T-helper 17 cell (primary cell): ENCODE data around the gene SORBS2. TPM values are rescaled to one million over a fixed set of nuclear protein-coding genes. Genes with fewer than 3 reads are reported as not detected.

Experiments
- ATAC-seq: fragments of 150-1000 bp; cut with Tn5 transposase; 2 replicates; pipeline ENCODE4 v1.10.0; 2021; ENCODE audit warnings: mild to moderate bottlenecking, moderate library complexity
- DNase-seq, 3 donors: peaks; one replicate each; pipeline versions ENCODE4 v3.0.0 to v3.0.0-alpha.2; 2020 to 2021
- H3K9me3 ChIP-seq: one replicate; pipeline ENCODE4 v1.7.0; 2013; ENCODE audit warnings: low read length, mild to moderate bottlenecking; ENCODE audit not compliant: control insufficient read depth, poor library complexity, severe bottlenecking
- H3K27ac Mint-ChIP-seq: one replicate; pipeline ENCODE4 v1.8.0; 2022; ENCODE audit warnings: mild to moderate bottlenecking, moderate library complexity, mixed read lengths
- H3K27me3 Mint-ChIP-seq: one replicate; pipeline ENCODE4 v1.8.0; 2022; ENCODE audit warnings: mixed read lengths
- H3K36me3 Mint-ChIP-seq: one replicate; pipeline ENCODE4 v1.8.0; 2022; ENCODE audit warnings: low read depth, mixed read lengths
- H3K4me1 Mint-ChIP-seq: one replicate; pipeline ENCODE4 v1.8.0; 2022; ENCODE audit warnings: mild to moderate bottlenecking, mixed read lengths
- H3K4me3 Mint-ChIP-seq: one replicate; pipeline ENCODE4 v1.8.0; 2022; ENCODE audit warnings: mild to moderate bottlenecking, moderate library complexity, mixed read lengths
- total RNA-seq, 4 donors: library from RNA in 2 of 4; stranded (reverse) in 2 of 4; gene quantifications; one replicate each; pipeline ENCODE4 v1.2.3 and lab custom pipeline; 2022 to 2026

The SORBS2 gene
- total RNA-seq, 2 donors from 2014 or later = 0.07 TPM; not detected in 1

- Mint-ChIP-seq H3K4me1 (no peaks in the 10 kb centered on the region), H3K27ac (no peak overlapping the region), H3K4me3 (no peak overlapping the region), H3K27me3 (peaks cover 18% of the 10 kb centered on the region), H3K36me3 (no peaks in the 10 kb centered on the region)
- DNase-seq (no peak), ATAC-seq (no peak)
- H3K9me3 ChIP-seq = no peaks in the 10 kb centered on the region
Observed at GRCh38 chr4:185792384-185793115, 19.4 kb downstream of the SORBS2 start.

GRCh38 chr4:185787926-185788679 lies 23.9 kb downstream of the SORBS2 start:
- Mint-ChIP-seq H3K27me3 (peaks cover 7% of the 10 kb centered on the region), H3K4me1 (no peaks in the 10 kb centered on the region), H3K4me3 (no peak overlapping the region), H3K36me3 (no peaks in the 10 kb centered on the region), H3K27ac (no peak overlapping the region)
- DNase-seq = no peak
- no peak for ATAC-seq
- no peaks in the 10 kb centered on the region for H3K9me3 ChIP-seq

GRCh38 chr4:185786422-185786821 lies 25.6 kb downstream of the SORBS2 start:
- Mint-ChIP-seq H3K27me3 (peaks cover 7% of the 10 kb centered on the region), H3K4me1 (no peaks in the 10 kb centered on the region), H3K27ac (no peak overlapping the region), H3K4me3 (no peak overlapping the region), H3K36me3 (no peaks in the 10 kb centered on the region)
- H3K9me3 ChIP-seq = no peaks in the 10 kb centered on the region
- ATAC-seq = no peak
- DNase-seq = no peak

GRCh38 chr4:185783574-185783973 lies 28.4 kb downstream of the SORBS2 start:
- ATAC-seq (no peak), DNase-seq (no peak)
- Mint-ChIP-seq H3K4me3 (no peak overlapping the region), H3K36me3 (no peaks in the 10 kb centered on the region), H3K27me3 (peaks cover 7% of the 10 kb centered on the region), H3K27ac (no peak overlapping the region), H3K4me1 (no peaks in the 10 kb centered on the region)
- H3K9me3 ChIP-seq = no peaks in the 10 kb centered on the region

GRCh38 chr4:185782523-185782922 lies 29.5 kb downstream of the SORBS2 start:
- Mint-ChIP-seq H3K27ac (no peak overlapping the region), H3K27me3 (peaks cover 4% of the 10 kb centered on the region), H3K4me1 (no peaks in the 10 kb centered on the region), H3K36me3 (no peaks in the 10 kb centered on the region), H3K4me3 (no peak overlapping the region)
- H3K9me3 ChIP-seq = no peaks in the 10 kb centered on the region
- DNase-seq (no peak), ATAC-seq (no peak)

- no peak for ATAC-seq
- H3K27ac Mint-ChIP-seq = no peak overlapping the region
- peaks cover 4% of the 10 kb centered on the region for H3K27me3 Mint-ChIP-seq
- no peaks in the 10 kb centered on the region for H3K9me3 ChIP-seq
- no peaks in the 10 kb centered on the region for H3K36me3 Mint-ChIP-seq
- H3K4me3 Mint-ChIP-seq = no peak overlapping the region
- DNase-seq = no peak
- H3K4me1 Mint-ChIP-seq = no peaks in the 10 kb centered on the region
Observed at GRCh38 chr4:185781555-185782215, 30.3 kb downstream of the SORBS2 start.

- ATAC-seq = no peak
- Mint-ChIP-seq H3K36me3 (no peaks in the 10 kb centered on the region), H3K27ac (no peak overlapping the region), H3K4me3 (no peak overlapping the region), H3K4me1 (no peaks in the 10 kb centered on the region), H3K27me3 (peaks cover 4% of the 10 kb centered on the region)
- DNase-seq = no peak
- H3K9me3 ChIP-seq = no peaks in the 10 kb centered on the region
Observed at GRCh38 chr4:185780472-185780871, 31.5 kb downstream of the SORBS2 start.

- H3K9me3 ChIP-seq = no peaks in the 10 kb centered on the region
- DNase-seq = no peak
- Mint-ChIP-seq H3K27ac (no peak overlapping the region), H3K27me3 (peaks cover 14% of the 10 kb centered on the region), H3K4me3 (no peak overlapping the region), H3K4me1 (peaks cover 2% of the 10 kb centered on the region), H3K36me3 (peaks cover 2% of the 10 kb centered on the region)
- no peak for ATAC-seq
Observed at GRCh38 chr4:185779517-185779916, 32.5 kb downstream of the SORBS2 start.

GRCh38 chr4:185778307-185778706 lies 33.7 kb downstream of the SORBS2 start:
- no peak overlapping the region for H3K27ac Mint-ChIP-seq
- no peak for ATAC-seq
- H3K36me3 Mint-ChIP-seq = peaks cover 2% of the 10 kb centered on the region
- no peak for DNase-seq
- no peaks in the 10 kb centered on the region for H3K9me3 ChIP-seq
- H3K27me3 Mint-ChIP-seq = peaks cover 26% of the 10 kb centered on the region
- no peak overlapping the region for H3K4me3 Mint-ChIP-seq
- peaks cover 2% of the 10 kb centered on the region for H3K4me1 Mint-ChIP-seq

- peaks cover 35% of the 10 kb centered on the region for H3K27me3 Mint-ChIP-seq
- ATAC-seq (no peak), DNase-seq (no peak)
- peaks cover 2% of the 10 kb centered on the region for H3K36me3 Mint-ChIP-seq
- H3K4me3 Mint-ChIP-seq = no peak overlapping the region
- H3K27ac Mint-ChIP-seq = no peak overlapping the region
- H3K9me3 ChIP-seq = no peaks in the 10 kb centered on the region
- H3K4me1 Mint-ChIP-seq = peaks cover 2% of the 10 kb centered on the region
Observed at GRCh38 chr4:185775792-185776555, 36.0 kb downstream of the SORBS2 start.

- Mint-ChIP-seq H3K4me1 (peaks cover 2% of the 10 kb centered on the region), H3K27ac (no peak overlapping the region), H3K36me3 (peaks cover 2% of the 10 kb centered on the region), H3K27me3 (peaks cover 35% of the 10 kb centered on the region), H3K4me3 (no peak overlapping the region)
- DNase-seq (no peak), ATAC-seq (no peak)
- H3K9me3 ChIP-seq = no peaks in the 10 kb centered on the region
Observed at GRCh38 chr4:185774845-185775680, 36.9 kb downstream of the SORBS2 start.

- Mint-ChIP-seq H3K27ac (no peak overlapping the region), H3K4me1 (peaks cover 2% of the 10 kb centered on the region), H3K27me3 (peaks cover 35% of the 10 kb centered on the region), H3K4me3 (peak overlapping the region; percentile 41), H3K36me3 (peaks cover 2% of the 10 kb centered on the region)
- no peak for ATAC-seq
- no peak for DNase-seq
- no peaks in the 10 kb centered on the region for H3K9me3 ChIP-seq
Observed at GRCh38 chr4:185774131-185774653, 37.8 kb downstream of the SORBS2 start.
